Measurements from ENCODE around the gene SIDT1.

- TF ChIP-seq TAF1 (IDR thresholded peaks at IDR 0.05; ENCODE audit: low read depth) (no peak), MAX (IDR thresholded peaks at IDR 0.05) (no peak), CEBPB (IDR thresholded peaks at IDR 0.05) (no peak), TEAD4 (IDR thresholded peaks at IDR 0.05) (no peak)
Observed at GRCh38 chr3:113658107-113658506, 125.8 kb downstream of the SIDT1 start.
